ENCODE data around the gene PLEKHS1. TPM values are rescaled to one million over a fixed set of nuclear protein-coding genes. Genes with fewer than 3 reads are reported as not detected.
"Not testable (repeated sequence)": the region's sequence is repeated elsewhere in the genome, so short reads cannot be mapped to it uniquely, and the experiment has no call there.

Gene PLEKHS1
- total RNA-seq, 1 donor from 2014 or later, result not detected

GRCh38 chr10:113823389-113823788 lies 71.9 kb downstream of the PLEKHS1 start:
- TF ChIP-seq CTCF (IDR thresholded peaks at IDR 0.05; ENCODE audit: unreplicated experiment), result no peak
- H3K9me3 Mint-ChIP-seq (ENCODE audit: low read depth), result no peaks in the 10 kb centered on the region

DNA sequence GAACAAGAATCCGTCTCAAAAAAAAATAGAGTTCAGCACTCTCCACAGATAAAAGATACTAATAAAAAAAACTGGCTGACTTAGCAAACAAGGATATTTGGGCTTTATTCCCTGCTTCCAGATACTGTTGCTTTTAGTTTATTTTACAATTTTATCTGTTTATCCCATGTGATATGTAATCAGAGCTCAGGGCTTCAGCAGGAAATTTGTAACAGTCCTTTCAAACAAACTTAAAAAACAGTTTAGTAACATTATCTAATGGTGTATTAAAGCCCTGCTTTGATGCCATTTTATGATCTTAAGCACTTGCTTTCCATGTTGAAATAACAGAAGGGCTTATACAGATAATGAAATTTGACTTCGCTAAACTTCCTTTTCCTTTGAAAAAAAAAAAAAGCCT lies 74.3 kb downstream of the PLEKHS1 start:
- Mint-ChIP-seq H3K36me3 (ENCODE audit: insufficient read depth) (no peaks in the 10 kb centered on the region), H3K27ac (no peak overlapping the region), H3K4me3 (ENCODE audit: low read depth) (no peak overlapping the region), H3K9me3 (ENCODE audit: low read depth) (no peaks in the 10 kb centered on the region), H3K4me1 (ENCODE audit: low read depth) (no peaks in the 10 kb centered on the region), H3K27me3 (no peaks in the 10 kb centered on the region)
- no peak for DNase-seq (ENCODE audit: low spot score, unreplicated experiment)
- no peak for TF ChIP-seq CTCF (IDR thresholded peaks at IDR 0.05; ENCODE audit: unreplicated experiment)

More at GRCh38 chr10:113823389-113823788, 71.9 kb downstream of the PLEKHS1 start:
- no peak overlapping the region for H3K4me3 Mint-ChIP-seq (ENCODE audit: low read depth)
- H3K4me1 Mint-ChIP-seq (ENCODE audit: low read depth), result no peaks in the 10 kb centered on the region
- no peaks in the 10 kb centered on the region for H3K36me3 Mint-ChIP-seq (ENCODE audit: insufficient read depth)
- H3K27ac Mint-ChIP-seq, result no peak overlapping the region
- H3K27me3 Mint-ChIP-seq, result no peaks in the 10 kb centered on the region
- DNase-seq (ENCODE audit: low spot score, unreplicated experiment), result no peak

DNA sequence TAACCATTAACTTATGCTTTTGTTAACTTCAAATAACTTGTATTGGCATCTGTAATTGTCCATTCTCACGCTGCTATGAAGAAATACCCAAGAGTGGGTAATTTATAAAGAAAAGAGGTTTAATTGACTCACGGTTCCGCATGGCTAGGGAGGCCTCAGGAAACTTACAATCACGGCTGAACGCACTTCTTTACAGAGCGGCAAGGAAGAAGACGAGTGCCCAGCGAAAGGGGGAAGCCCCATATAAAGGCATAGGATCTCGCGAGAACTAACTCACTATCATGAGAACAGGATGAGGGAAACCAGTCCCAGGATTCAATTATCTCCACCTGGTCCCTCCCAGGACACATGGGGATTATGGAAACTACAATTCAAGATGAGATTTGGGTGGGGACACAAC lies 77.1 kb downstream of the PLEKHS1 start:
- not testable (repeated sequence) for DNase-seq (ENCODE audit: low spot score, unreplicated experiment); H3K36me3 Mint-ChIP-seq (ENCODE audit: insufficient read depth); H3K4me1 Mint-ChIP-seq (ENCODE audit: low read depth); H3K27ac Mint-ChIP-seq; H3K9me3 Mint-ChIP-seq (ENCODE audit: low read depth); H3K27me3 Mint-ChIP-seq; H3K4me3 Mint-ChIP-seq (ENCODE audit: low read depth)

Small RNA genes within 50 kb of the gene (microRNA-seq; reads per million reads assigned to microRNA genes)
- not detected for gene MIR4483 (ENCODE audit: borderline number of aligned reads, unreplicated experiment)

Other genes with a start within 250 kb of the PLEKHS1 start
- 112 and 133 TPM in 2 replicates for gene HABP2, start 198.6 kb upstream of the PLEKHS1 start, total RNA-seq
- gene NRAP, start 87.6 kb upstream of the PLEKHS1 start, total RNA-seq, result 0.04 TPM in 1 of 2 replicates, not detected in the other
- 11.6 and 12.8 TPM in 2 replicates for gene CASP7, start 71.8 kb upstream of the PLEKHS1 start, total RNA-seq
- 9.8 and 11.1 TPM in 2 replicates for gene DCLRE1A, start 102.4 kb downstream of the PLEKHS1 start, total RNA-seq
- gene NHLRC2, start 103.0 kb downstream of the PLEKHS1 start, total RNA-seq, result 41.7 and 43.6 TPM in 2 replicates